ENCODE results near the gene IKBKG. TPM values are rescaled to one million over a fixed set of nuclear protein-coding genes. Genes with fewer than 3 reads are reported as not detected.

Gene IKBKG
- total and polyA plus RNA-seq, 2 of the 8 experiments (the other 6 are each of a cell fraction or from before 2014, with no cell fraction given), result 17.5 to 18.1 TPM

GRCh38 chrX:154545673-154546274 is 1.6 kb upstream of the IKBKG start:
- no peak overlapping the region for H2BK120ac ChIP-seq (replicated peaks; ENCODE audit: low read depth, low read length)
- H3K23ac ChIP-seq (ENCODE audit: insufficient read length), result no peak overlapping the region
- peaks cover 5% of the 10 kb centered on the region; the same call in 1 of the 2 replicates for H3K23me2 ChIP-seq (ENCODE audit: low read depth, low read length)
- H3K9me3 ChIP-seq (ENCODE audit: insufficient read depth in 2 of 2, low read depth in 1 of 2, low read length in 1 of 2), result no peaks in the 10 kb centered on the region; a peak in 1 of 4 replicates
- H3K4me1 ChIP-seq (replicated peaks in 1 of 4; ENCODE audit: control insufficient read depth in 3 of 4, insufficient read depth in 4 of 4, low read length in 3 of 4), result peaks cover 0 to 6% (median 1%) of the 10 kb centered on the region in 4 experiments; a peak in 4 of 7 replicates
- no peak overlapping the region for H2BK20ac ChIP-seq (ENCODE audit: low read length)
- no peak overlapping the region for H2AK5ac ChIP-seq (ENCODE audit: low read depth, low read length)
- peaks cover 0 to 21% of the 10 kb centered on the region in 2 experiments; a peak in 2 of 4 replicates for H3K79me2 ChIP-seq (ENCODE audit: control insufficient read depth in 1 of 2, insufficient read depth in 2 of 2, low read length in 2 of 2)
- peak overlapping the region; percentile 76 to 96 for H3K4me2 ChIP-seq (ENCODE audit: insufficient read depth in 1 of 2, low read depth in 2 of 2, low read length in 2 of 2)
- H2BK12ac ChIP-seq (ENCODE audit: low read depth, low read length), result no peak overlapping the region
- H2BK5ac ChIP-seq (ENCODE audit: low read depth, low read length), result no peak overlapping the region
- POLR2A ChIA-PET (ENCODE audit: partially characterized antibody), result interaction anchor here (0.6 to 1.8 kb wide), 2 partner anchors 9 to 29 kb away, joined by 3 to 6 read pairs; partner anchors contain the start of gene FAM3A
- H3K27ac ChIP-seq (ENCODE audit: low read depth, low read length), result no peak overlapping the region
- H3K79me1 ChIP-seq (ENCODE audit: low read depth, low read length), result peaks cover 3% of the 10 kb centered on the region; the same call in 1 of the 2 replicates
- peak overlapping the region; percentile 72 to 99 (median 88); a peak in 7 of 8 replicates for H3K4me3 ChIP-seq (ENCODE audit: extremely low read depth in 1 of 4, insufficient read depth in 2 of 4, low read depth in 3 of 4, low read length in 4 of 4)
- no peak for FAIRE-seq
- H4K20me1 ChIP-seq (replicated peaks in 1 of 2; ENCODE audit: control insufficient read depth in 1 of 2, insufficient read depth in 2 of 2, low read length in 2 of 2), result peaks cover 0 to 9% of the 10 kb centered on the region in 2 experiments
- peaks cover 0 to 12% (median 6%) of the 10 kb centered on the region in 4 experiments; a peak in 5 of 8 replicates for H3K36me3 ChIP-seq (ENCODE audit: control insufficient read depth in 2 of 4, insufficient read depth in 4 of 4, low read length in 3 of 4)
- WGBS, 2 experiments (ENCODE audit: extremely low coverage in 1 of 2, insufficient coverage in 1 of 2, insufficient read length in 1 of 2, insufficient replicate concordance in 2 of 2, low coverage in 1 of 2, low lambda C conversion rate in 2 of 2, missing lambda C conversion rate in 1 of 2), result 98% methylated on average over 9 of the region's 17 CpGs; no CpG with 5 or more reads in 1 of the 2 experiments
- CTCF ChIA-PET (ENCODE audit: partially characterized antibody), result interaction anchor here (1.4 kb wide), 1 partner anchor 10 kb away, joined by 4 read pairs; no protein-coding TSS in a partner anchor
- H3K18ac ChIP-seq (ENCODE audit: extremely low read depth, low read length), result peak overlapping the region; percentile 32; the same call in 1 of the 2 replicates
- H3K27me3 ChIP-seq (replicated peaks in 1 of 4; ENCODE audit: control insufficient read depth in 3 of 4, extremely low read depth in 1 of 4, insufficient read depth in 3 of 4, low read length in 3 of 4), result no peaks in the 10 kb centered on the region
- DNase-seq (ENCODE audit: low read depth in 1 of 2, low spot score in 2 of 2), result no peak
- no peak overlapping the region for H2AFZ ChIP-seq (ENCODE audit: low read length)
- peak overlapping the region in 2 of 4 experiments; percentile 62 to 82; a peak in 3 of 7 replicates for H3K9ac ChIP-seq (replicated peaks in 1 of 4; ENCODE audit: extremely low read depth in 1 of 4, low read depth in 3 of 4, low read length in 3 of 4)
- no peak overlapping the region for H4K5ac ChIP-seq (ENCODE audit: insufficient read length, low read depth, low read length)
- no peak overlapping the region for H3K56ac ChIP-seq (replicated peaks; ENCODE audit: insufficient read length, low read depth, low read length)
- no peak overlapping the region for H4K8ac ChIP-seq (ENCODE audit: extremely low read depth, insufficient read depth, low read length)
- H2BK15ac ChIP-seq (ENCODE audit: low read length), result no peak overlapping the region
- no peak overlapping the region for H3K4ac ChIP-seq (replicated peaks; ENCODE audit: insufficient read length, low read depth, low read length)
- no peak overlapping the region for H3K14ac ChIP-seq (ENCODE audit: insufficient read length)
- no peak overlapping the region for H4K91ac ChIP-seq (replicated peaks; ENCODE audit: insufficient read length, low read length)
- TF ChIP-seq CBX8 (IDR thresholded peaks at IDR 0.05; ENCODE audit: borderline replicate concordance, low read depth, low read length) (no peak), NRF1 (IDR thresholded peaks at IDR 0.05; ENCODE audit: low read depth, low read length) (no peak), GABPA (IDR thresholded peaks at IDR 0.05; ENCODE audit: borderline replicate concordance, insufficient read depth, low read length) (no peak), JUND (IDR thresholded peaks at IDR 0.05; ENCODE audit: low read length) (no peak)

Data from H1 (cell line).